ENCODE measurements around the gene PRKAR1B. TPM values are rescaled to one million over a fixed set of nuclear protein-coding genes. Genes with fewer than 3 reads are reported as not detected.

Gene PRKAR1B
- total RNA-seq, 1 experiment from 2014 or later = 27.2 TPM

DNA sequence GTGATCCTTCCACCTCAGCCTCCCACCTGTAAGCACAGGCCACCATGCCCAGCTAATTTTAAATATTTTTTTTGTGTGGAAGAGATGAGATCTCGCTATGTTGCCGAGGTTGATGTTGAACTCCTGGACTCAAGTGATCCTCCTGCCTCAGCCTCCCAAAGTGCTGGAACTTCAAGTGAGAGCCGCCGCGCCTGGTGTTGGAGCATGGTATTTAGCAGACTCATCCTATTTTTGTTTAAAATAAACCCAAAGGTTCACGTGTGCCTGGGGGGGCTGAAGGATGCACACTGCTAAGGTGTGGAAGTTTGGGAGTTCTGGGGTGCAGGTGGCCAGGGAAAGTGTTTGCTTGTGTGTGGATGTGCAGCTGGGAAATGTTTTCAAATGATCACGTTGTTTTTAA is 225.6 kb downstream of the PRKAR1B start:
- no TSS peak for BruUV-seq (replicated peaks)
- Histone ChIP-seq H3K9me3 (ENCODE audit: low read depth, low read length, poor library complexity, severe bottlenecking) (no peaks in the 10 kb centered on the region), H3K36me3 (ENCODE audit: insufficient read depth, low read length, poor library complexity, severe bottlenecking) (no peaks in the 10 kb centered on the region), H3K27me3 (replicated peaks; ENCODE audit: insufficient read depth, low read depth, low read length, poor library complexity) (no peaks in the 10 kb centered on the region), H3K27ac (ENCODE audit: low read depth, low read length, poor library complexity, severe bottlenecking) (no peak overlapping the region), H3K4me1 (ENCODE audit: insufficient read depth, low read length, poor library complexity, severe bottlenecking) (no peaks in the 10 kb centered on the region), H3K4me3 (ENCODE audit: low read depth, low read length, poor library complexity, severe bottlenecking) (no peak overlapping the region)
- TF ChIP-seq, protein P1, sequence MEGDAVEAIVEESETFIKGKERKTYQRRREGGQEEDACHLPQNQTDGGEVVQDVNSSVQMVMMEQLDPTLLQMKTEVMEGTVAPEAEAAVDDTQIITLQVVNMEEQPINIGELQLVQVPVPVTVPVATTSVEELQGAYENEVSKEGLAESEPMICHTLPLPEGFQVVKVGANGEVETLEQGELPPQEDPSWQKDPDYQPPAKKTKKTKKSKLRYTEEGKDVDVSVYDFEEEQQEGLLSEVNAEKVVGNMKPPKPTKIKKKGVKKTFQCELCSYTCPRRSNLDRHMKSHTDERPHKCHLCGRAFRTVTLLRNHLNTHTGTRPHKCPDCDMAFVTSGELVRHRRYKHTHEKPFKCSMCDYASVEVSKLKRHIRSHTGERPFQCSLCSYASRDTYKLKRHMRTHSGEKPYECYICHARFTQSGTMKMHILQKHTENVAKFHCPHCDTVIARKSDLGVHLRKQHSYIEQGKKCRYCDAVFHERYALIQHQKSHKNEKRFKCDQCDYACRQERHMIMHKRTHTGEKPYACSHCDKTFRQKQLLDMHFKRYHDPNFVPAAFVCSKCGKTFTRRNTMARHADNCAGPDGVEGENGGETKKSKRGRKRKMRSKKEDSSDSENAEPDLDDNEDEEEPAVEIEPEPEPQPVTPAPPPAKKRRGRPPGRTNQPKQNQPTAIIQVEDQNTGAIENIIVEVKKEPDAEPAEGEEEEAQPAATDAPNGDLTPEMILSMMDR (conservative IDR thresholded peaks at IDR 0.05; ENCODE audit: low read depth, low read length) = no peak
- TF ChIP-seq EZH2 (IDR thresholded peaks at IDR 0.05; ENCODE audit: borderline replicate concordance, low read depth, low read length, poor library complexity, severe bottlenecking) = no peak
- no peak for DNase-seq (ENCODE audit: low spot score)
- ChIA-PET POLR2A (ENCODE audit: low non-redundant PET) (no interaction called here), CTCF (no interaction called here)
- intact Hi-C loops (cut with micrococcal nuclease; ENCODE audit: unreplicated experiment) = no loop called here

DNA sequence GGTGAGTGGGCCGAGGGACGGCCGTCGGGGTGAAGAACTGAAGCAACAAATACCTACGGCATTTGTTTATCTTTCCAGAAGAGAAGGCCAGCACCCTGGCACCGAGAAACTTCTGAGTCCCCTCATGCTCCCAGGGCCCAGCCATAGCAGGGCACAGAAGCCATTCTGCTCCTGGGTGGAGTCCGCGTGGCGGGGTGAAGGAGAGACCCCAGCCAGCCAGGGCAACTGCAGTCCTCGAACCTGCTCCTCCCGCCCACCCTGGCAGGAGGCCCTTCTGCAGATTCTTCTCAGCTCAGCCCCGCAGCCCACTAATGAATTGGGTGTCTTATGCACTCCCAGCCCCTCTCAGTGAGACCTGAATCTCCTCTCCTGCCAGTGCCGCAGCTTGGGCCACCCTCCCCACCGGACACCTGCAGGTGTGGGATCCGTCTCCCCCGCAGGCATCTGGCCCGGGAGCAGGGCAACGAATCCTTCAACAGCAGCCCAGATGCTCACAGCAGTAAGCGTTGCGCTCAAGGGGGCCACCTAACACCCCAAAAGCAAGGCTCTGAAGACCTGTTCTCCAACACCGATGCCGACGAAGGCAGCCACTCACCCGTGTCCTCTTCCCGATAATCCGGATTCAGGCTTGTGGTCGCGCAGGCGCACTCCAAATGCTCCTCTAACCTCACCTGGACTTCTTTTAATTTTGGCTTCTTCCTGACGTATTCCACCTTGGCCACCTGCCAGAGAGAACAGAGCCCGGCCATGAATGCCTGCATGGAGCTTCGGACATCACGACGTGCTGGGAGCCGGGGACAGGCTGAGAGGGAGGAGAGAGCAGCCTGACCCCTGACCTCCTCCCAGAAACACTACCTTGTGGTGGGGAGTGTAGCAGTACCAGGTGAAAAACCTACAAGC is 226.3 kb downstream of the PRKAR1B start:
- Histone ChIP-seq H3K36me3 (ENCODE audit: insufficient read depth, low read length, poor library complexity, severe bottlenecking) (no peaks in the 10 kb centered on the region), H3K27me3 (replicated peaks; ENCODE audit: insufficient read depth, low read depth, low read length, poor library complexity) (no peaks in the 10 kb centered on the region), H3K4me1 (ENCODE audit: insufficient read depth, low read length, poor library complexity, severe bottlenecking) (no peaks in the 10 kb centered on the region), H3K9me3 (ENCODE audit: low read depth, low read length, poor library complexity, severe bottlenecking) (no peaks in the 10 kb centered on the region), H3K27ac (ENCODE audit: low read depth, low read length, poor library complexity, severe bottlenecking) (no peak overlapping the region), H3K4me3 (ENCODE audit: low read depth, low read length, poor library complexity, severe bottlenecking) (no peak overlapping the region)
- BruUV-seq (replicated peaks) = no TSS peak
- ChIA-PET POLR2A (ENCODE audit: low non-redundant PET) (no interaction called here), CTCF (no interaction called here)
- DNase-seq (ENCODE audit: low spot score) = no peak
- TF ChIP-seq, protein P1 (conservative IDR thresholded peaks at IDR 0.05; ENCODE audit: low read depth, low read length) = no peak
- no peak for TF ChIP-seq EZH2 (IDR thresholded peaks at IDR 0.05; ENCODE audit: borderline replicate concordance, low read depth, low read length, poor library complexity, severe bottlenecking)
- intact Hi-C loops (cut with micrococcal nuclease; ENCODE audit: unreplicated experiment) = no loop called here

DNA sequence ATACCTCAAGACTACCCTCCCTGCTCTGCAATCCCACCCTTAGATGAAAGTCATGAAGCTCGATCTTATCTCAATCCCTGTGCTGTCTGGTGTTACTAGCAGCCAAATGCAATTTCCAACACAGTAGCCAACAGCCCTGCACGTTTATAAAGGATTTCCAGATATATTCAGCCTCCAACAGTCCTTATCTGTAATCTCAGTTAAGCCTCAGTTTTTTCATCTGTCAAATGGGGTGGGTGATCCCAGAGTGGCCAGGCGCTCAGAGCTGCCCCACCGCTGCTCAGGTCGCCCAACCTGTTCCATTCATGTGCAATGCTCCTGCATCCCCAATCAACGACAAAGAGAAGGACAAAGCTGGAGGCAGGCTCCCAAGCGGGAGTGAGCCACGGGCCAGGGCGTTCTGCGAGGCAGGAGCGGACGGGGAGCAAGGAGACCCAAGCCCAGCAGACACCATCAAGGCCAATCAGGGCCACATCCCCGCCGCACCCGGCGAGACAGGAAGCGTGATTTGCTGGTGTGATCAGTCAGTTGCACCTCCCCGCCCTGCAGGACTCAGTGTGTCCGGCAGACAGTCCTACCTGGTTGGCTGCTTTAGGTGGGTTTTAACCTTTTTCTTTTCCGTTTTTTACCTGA is 227.1 kb downstream of the PRKAR1B start:
- no peaks in the 10 kb centered on the region for H3K27me3 ChIP-seq (replicated peaks; ENCODE audit: insufficient read depth, low read depth, low read length, poor library complexity)
- no peak for DNase-seq (ENCODE audit: low spot score)
- CTCF ChIA-PET = no interaction called here
- H3K4me1 ChIP-seq (ENCODE audit: insufficient read depth, low read length, poor library complexity, severe bottlenecking) = no peaks in the 10 kb centered on the region
- H3K27ac ChIP-seq (ENCODE audit: low read depth, low read length, poor library complexity, severe bottlenecking) = no peak overlapping the region
- no peak for TF ChIP-seq EZH2 (IDR thresholded peaks at IDR 0.05; ENCODE audit: borderline replicate concordance, low read depth, low read length, poor library complexity, severe bottlenecking)
- TF ChIP-seq, protein P1 (conservative IDR thresholded peaks at IDR 0.05; ENCODE audit: low read depth, low read length) = no peak
- POLR2A ChIA-PET (ENCODE audit: low non-redundant PET) = no interaction called here
- no TSS peak for BruUV-seq (replicated peaks)
- no peaks in the 10 kb centered on the region for H3K9me3 ChIP-seq (ENCODE audit: low read depth, low read length, poor library complexity, severe bottlenecking)
- no peak overlapping the region for H3K4me3 ChIP-seq (ENCODE audit: low read depth, low read length, poor library complexity, severe bottlenecking)
- intact Hi-C loops (cut with micrococcal nuclease; ENCODE audit: unreplicated experiment) = no loop called here
- no peaks in the 10 kb centered on the region for H3K36me3 ChIP-seq (ENCODE audit: insufficient read depth, low read length, poor library complexity, severe bottlenecking)

Other genes starting within 250 kb of the PRKAR1B start
- 2.1 and 4.3 TPM in 2 replicates for gene PDGFA, start 207.4 kb downstream of the PRKAR1B start, total RNA-seq (2021)
- gene DNAAF5, start 582 bp downstream of the PRKAR1B start, total RNA-seq (2021) = 74.4 and 78.1 TPM in 2 replicates
- 189 and 203 TPM in 2 replicates for gene SUN1, start 105.2 kb upstream of the PRKAR1B start, total RNA-seq (2021)
- gene GET4, start 149.3 kb upstream of the PRKAR1B start, total RNA-seq (2021) = 49.7 and 51.9 TPM in 2 replicates
- gene ADAP1, start 227.4 kb upstream of the PRKAR1B start, total RNA-seq (2021) = 16.4 and 18.6 TPM in 2 replicates
- gene COX19, start 248.3 kb upstream of the PRKAR1B start, total RNA-seq (2021) = 17.6 and 18.8 TPM in 2 replicates

All from A673 (cell line).